ENCODE measurements around the gene SCGB1D4.
"Not testable (repeated sequence)": the region's sequence is repeated elsewhere in the genome, so short reads cannot be mapped to it uniquely, and the experiment has no call there.

Gene SCGB1D4

GRCh38 chr11:62298975-62299374, at the start of gene SCGB1D4:
SCGB1D4 (minus strand) TSS chr11:62299075; CDS start chr11:62299010, 65 bp downstream.
- DNase-seq = no peak

DNA sequence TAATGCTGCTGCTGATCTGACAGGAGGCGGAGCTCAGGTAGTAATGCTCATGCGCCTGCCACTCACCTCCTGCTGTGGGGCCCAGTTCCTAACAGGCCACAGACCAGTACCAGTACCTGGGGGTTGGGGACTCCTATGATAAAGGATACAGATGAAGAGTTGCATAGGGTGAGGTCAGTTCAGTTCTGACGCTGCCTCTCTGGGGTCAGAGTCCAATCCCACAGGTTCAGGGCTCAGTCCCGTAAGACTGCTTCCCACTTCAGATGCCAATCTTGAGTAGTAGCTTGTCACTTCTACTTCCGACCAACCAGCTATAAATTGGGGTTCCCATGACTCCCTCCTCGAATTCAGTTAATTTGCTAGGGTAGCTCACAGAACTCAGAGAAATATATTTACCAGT, 47.0 kb upstream of the SCGB1D4 start:
- no peak for DNase-seq

- DNase-seq = no peak
Measured at GRCh38 chr11:62344210-62344609, 45.3 kb upstream of the SCGB1D4 start.

- not testable (repeated sequence) for DNase-seq
Measured at GRCh38 chr11:62343646-62344190, 44.8 kb upstream of the SCGB1D4 start.

GRCh38 chr11:62341588-62341987, 42.7 kb upstream of the SCGB1D4 start:
- no peak for DNase-seq

- peak; percentile 38 for DNase-seq
Measured at GRCh38 chr11:62340269-62340901, 41.5 kb upstream of the SCGB1D4 start.

GRCh38 chr11:62338218-62338617, 39.3 kb upstream of the SCGB1D4 start:
- no peak for DNase-seq

DNA sequence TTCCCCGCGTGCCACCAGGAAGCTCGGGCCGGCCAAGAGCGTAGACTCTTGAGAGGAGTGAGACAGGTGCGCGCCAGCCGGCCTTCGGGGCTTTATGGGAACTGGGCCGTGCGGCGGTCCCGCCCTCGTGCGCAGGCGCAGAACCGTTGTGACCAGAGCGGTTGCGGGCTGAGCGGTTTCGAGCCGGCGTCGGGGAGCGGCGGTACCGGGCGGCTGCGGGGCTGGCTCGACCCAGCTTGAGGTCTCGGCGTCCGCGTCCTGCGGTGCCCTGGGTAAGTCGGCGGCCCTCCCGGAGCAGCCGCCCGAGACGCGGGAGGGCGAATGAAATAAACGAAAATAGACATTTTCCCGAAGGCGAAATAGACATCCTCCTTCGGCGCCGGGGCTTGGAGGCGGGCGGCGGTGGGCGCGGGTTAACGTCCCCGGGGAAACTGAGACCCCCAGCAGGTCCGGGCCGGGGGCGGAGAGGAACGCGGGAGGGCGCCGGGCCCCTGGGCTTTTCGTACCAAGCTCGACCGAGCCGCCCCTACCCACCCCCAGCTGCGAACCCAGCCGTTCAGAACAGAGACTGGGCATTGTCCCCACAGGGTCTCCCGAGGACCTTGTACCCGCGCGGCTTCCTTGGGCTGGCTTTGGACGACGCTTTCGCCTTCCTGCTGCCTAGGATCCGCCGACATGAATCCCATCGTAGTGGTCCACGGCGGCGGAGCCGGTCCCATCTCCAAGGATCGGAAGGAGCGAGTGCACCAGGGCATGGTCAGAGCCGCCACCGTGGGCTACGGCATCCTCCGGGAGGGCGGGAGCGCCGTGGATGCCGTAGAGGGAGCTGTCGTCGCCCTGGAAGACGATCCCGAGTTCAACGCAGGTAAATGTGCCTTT, 38.7 kb upstream of the SCGB1D4 start, which contains the start of gene ASRGL1:
TSS of gene ASRGL1 (plus strand) at position 146 of the 879 bp plus-strand sequence. CDS start at position 676, 530 bp downstream.
- peak; percentile 81 for DNase-seq

DNA sequence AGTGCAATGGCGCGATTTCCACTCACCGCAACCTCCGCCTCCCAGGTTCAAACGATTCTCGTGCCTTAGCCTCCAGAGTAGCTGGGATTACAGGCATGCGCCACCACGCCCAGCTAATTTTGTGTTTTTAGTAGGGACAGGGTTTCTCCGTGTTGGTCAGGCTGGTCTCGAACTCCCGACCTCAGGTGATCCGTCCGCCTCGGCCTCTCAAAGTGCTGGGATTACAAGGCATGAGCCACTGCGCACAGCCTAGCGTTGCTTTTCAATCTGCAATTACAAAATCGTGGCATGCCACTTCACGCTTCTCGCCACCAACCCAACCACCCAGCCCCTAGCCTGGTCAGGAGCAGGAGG, 38.1 kb upstream of the SCGB1D4 start:
- not testable (repeated sequence) for DNase-seq

GRCh38 chr11:62333768-62334167, 34.9 kb upstream of the SCGB1D4 start:
- DNase-seq = no peak

GRCh38 chr11:62331264-62331663, 32.4 kb upstream of the SCGB1D4 start:
- DNase-seq = not testable (repeated sequence)

DNA sequence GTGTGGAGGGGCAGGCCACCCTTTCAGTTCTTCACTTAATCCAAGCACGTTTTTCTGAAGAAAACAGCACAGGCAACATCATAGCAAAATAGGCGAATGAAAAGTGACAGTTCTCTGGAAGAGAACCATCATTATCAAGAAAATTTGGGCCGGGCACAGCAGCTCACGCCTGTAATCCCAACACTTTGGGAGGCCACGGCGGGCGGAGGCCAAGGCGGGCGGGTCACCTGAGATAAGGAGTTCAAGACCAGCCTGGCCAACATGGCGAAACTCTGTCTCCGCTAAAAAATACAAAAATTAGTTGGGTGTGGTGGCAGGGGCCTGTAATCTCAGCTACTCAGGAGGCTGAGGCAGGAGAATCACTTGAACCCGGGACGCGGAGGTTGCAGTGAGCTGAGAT, 28.7 kb upstream of the SCGB1D4 start:
- DNase-seq = not testable (repeated sequence)

DNA sequence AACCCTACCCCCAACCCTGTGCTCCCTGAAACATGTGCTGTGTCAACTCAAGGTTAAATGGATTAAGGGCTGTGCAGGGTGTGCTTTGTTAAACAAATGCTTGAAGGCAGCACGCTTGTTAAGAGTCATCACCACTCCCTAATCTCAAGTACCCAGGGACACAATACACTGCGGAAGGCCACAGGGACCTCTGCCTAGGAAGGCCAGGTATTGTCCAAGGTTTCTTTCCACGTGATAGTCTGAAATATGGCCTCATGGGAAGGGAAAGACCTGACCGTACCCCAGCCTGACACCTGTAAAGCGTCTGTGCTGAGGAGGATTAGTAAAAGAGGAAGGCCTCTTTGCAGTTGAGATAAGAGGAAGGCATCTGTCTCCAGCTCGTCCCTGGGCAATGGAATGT, 27.8 kb upstream of the SCGB1D4 start:
- DNase-seq = not testable (repeated sequence)

GRCh38 chr11:62325781-62326180, 26.9 kb upstream of the SCGB1D4 start:
- DNase-seq = not testable (repeated sequence)

DNA sequence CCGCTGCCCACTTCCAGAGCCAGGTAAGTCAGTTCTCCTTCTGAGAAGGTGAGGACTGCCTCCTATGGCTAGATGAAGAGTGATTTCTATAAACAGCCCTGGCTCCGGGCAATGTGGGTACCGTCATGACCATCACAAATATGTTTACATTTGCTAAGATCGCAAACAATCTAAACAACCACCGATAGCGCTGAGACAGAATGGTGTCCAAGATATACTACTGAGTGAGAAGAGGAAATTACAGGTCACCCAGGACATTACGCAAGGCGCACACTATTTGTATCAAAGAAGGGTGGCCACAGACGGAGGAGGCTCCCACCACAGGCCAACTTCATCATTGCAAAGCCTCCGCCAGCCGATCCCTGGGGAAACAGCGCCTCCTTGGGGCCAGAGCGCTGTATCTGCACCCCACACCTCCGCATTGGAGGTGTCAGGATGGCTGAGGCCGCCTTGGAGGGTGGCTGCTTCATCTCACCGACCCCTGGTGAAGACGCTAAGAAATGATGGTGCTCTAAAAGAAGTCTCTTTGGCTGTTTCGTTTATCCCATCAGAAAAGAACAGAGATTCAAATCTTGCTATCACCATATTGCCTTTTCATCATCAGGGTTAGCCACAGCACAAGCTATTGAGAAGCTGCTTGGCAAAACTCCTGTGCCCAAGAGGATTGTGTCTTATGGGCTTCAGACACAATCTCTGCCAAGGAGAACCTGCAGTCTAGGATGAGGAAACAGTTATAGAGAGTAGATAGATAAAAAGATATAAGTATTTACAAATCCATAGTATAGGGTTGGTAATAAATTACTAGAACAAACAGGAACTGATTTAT, 26.1 kb upstream of the SCGB1D4 start:
- no peak for DNase-seq

DNA sequence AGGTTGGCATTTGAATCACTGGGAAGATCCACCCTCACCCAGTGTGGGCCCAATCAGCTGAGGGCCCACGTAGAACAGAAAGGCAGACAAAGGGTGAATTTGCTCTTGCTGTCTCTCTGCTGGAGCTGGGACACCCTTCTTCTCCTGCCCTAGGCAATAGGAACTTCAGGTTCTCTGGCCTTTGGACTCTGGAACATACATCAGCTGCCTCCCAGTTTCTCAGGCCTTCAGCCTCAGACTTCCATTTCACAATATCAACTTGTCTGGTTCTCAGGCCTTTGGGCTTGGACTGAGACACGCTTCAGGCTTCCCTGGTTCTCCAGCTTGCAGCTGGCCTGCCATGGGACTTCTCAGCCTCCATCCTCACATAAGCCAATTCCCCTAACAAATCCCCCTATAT, 23.6 kb upstream of the SCGB1D4 start:
- no peak for DNase-seq

DNA sequence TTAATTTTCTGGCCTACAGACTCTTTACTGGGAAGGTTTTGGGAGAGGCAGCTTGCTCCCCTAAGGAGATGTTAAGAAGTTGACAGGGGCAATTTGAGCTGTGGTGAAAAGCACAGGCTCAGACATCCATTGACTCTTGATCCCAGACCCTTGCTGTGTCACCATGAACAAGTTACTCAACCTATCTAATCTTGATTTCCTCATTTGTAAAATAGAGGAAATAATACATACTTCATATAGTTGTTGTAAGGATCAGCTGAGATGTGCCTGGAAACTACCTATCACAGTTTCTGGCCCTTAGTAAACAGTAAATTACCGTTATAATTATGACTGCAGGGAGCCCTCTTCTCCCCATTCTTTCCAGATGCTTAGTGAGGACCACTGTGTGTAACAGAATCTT, 16.6 kb upstream of the SCGB1D4 start:
- DNase-seq = no peak

- DNase-seq = no peak
Measured at GRCh38 chr11:62309991-62310390, 11.1 kb upstream of the SCGB1D4 start.

- no peak for DNase-seq
Measured at GRCh38 chr11:62307950-62308349, 9.1 kb upstream of the SCGB1D4 start.

DNA sequence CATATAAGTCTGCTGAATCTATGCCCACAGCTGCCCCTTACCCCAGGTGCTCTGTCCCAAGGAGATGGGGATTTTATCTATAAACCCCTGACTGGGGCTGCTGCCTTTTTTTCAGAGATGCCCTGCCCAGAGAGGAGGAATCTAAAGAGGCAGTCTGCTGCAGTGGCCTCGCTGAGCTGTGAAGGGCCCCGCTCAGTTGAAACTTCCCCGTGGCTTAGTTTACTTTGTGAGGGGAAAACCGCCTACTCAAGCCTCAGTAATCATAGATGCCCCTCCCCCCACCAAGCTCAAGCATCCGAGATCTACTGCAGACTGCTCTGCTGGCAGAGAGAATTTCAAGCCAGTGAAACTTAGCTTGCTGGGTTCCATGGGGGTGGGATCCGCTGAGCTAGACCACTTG, 7.4 kb upstream of the SCGB1D4 start:
- no peak for DNase-seq

GRCh38 chr11:62295504-62295903, 3.4 kb downstream of the SCGB1D4 start:
- no peak for DNase-seq

DNA sequence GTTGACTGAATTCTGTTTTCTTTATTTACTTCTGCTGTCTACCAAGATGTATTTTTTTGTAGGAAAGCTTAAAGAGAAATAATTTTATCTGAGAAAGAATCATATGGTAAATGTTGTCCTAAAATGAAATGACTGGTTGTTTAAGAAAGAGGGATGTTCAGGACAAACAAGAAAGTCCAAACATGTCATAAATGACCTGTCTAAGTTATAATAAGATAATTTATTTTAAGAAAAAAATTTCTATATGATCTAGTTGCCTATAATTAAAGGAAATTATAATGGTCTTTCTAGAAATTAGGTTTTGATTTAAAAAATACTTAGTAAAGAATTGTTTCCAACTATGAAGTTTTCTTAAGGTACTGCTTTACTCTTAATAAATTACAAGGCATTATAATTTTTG, 18.4 kb downstream of the SCGB1D4 start:
- DNase-seq = no peak

- DNase-seq = no peak
Measured at GRCh38 chr11:62273789-62274275, 25.0 kb downstream of the SCGB1D4 start.
